ENCODE data around the gene LRIG1.

- no peak for TF ChIP-seq CTCF (conservative IDR thresholded peaks at IDR 0.05; ENCODE audit: low read depth, low read length)
- TF ChIP-seq EZH2 (IDR thresholded peaks at IDR 0.05; ENCODE audit: low read length, unreplicated experiment), result no peak
- no peak for TF ChIP-seq EZH2phosphoT487 (IDR thresholded peaks at IDR 0.05; ENCODE audit: borderline replicate concordance, low read length)
Observed at GRCh38 chr3:66437341-66437929, 63.4 kb downstream of the LRIG1 start.

All from PC-3 (cell line).